ENCODE data around the gene LAMB1. TPM values are rescaled to one million over a fixed set of nuclear protein-coding genes. Genes with fewer than 3 reads are reported as not detected.

LAMB1 gene
- total RNA-seq, 1 experiment from 2014 or later: 169 TPM

- no peaks in the 10 kb centered on the region for H3K27me3 ChIP-seq (replicated peaks; ENCODE audit: insufficient read depth, low read depth, low read length, poor library complexity)
- H3K4me1 ChIP-seq (ENCODE audit: insufficient read depth, low read length, poor library complexity, severe bottlenecking): no peaks in the 10 kb centered on the region
- POLR2A ChIA-PET (ENCODE audit: low non-redundant PET): no interaction called here
- no peak overlapping the region for H3K4me3 ChIP-seq (ENCODE audit: low read depth, low read length, poor library complexity, severe bottlenecking)
- intact Hi-C loops (cut with micrococcal nuclease; ENCODE audit: unreplicated experiment): no loop called here
- no TSS peak for BruUV-seq (replicated peaks)
- no peak overlapping the region for H3K27ac ChIP-seq (ENCODE audit: low read depth, low read length, poor library complexity, severe bottlenecking)
- TF ChIP-seq EZH2 (IDR thresholded peaks at IDR 0.05; ENCODE audit: borderline replicate concordance, low read depth, low read length, poor library complexity, severe bottlenecking) (no peak), CTCF (conservative IDR thresholded peaks at IDR 0.05; ENCODE audit: low read depth, low read length) (no peak)
- no peaks in the 10 kb centered on the region for H3K36me3 ChIP-seq (ENCODE audit: insufficient read depth, low read length, poor library complexity, severe bottlenecking)
- H3K9me3 ChIP-seq (ENCODE audit: low read depth, low read length, poor library complexity, severe bottlenecking): no peaks in the 10 kb centered on the region
- no peak for DNase-seq (ENCODE audit: low spot score)
- CTCF ChIA-PET: no interaction called here
Measured at GRCh38 chr7:108048422-108048821, 45.5 kb upstream of the LAMB1 start.

GRCh38 chr7:108046952-108047506, 44.1 kb upstream of the LAMB1 start:
- Histone ChIP-seq H3K27me3 (replicated peaks; ENCODE audit: insufficient read depth, low read depth, low read length, poor library complexity) (no peaks in the 10 kb centered on the region), H3K27ac (ENCODE audit: low read depth, low read length, poor library complexity, severe bottlenecking) (no peak overlapping the region), H3K9me3 (ENCODE audit: low read depth, low read length, poor library complexity, severe bottlenecking) (no peaks in the 10 kb centered on the region), H3K4me1 (ENCODE audit: insufficient read depth, low read length, poor library complexity, severe bottlenecking) (no peaks in the 10 kb centered on the region), H3K36me3 (ENCODE audit: insufficient read depth, low read length, poor library complexity, severe bottlenecking) (no peaks in the 10 kb centered on the region), H3K4me3 (ENCODE audit: low read depth, low read length, poor library complexity, severe bottlenecking) (no peak overlapping the region)
- ChIA-PET POLR2A (ENCODE audit: low non-redundant PET) (interaction anchor here (0.5 kb wide), 1 partner anchor 75 kb away, joined by 8 read pairs; no protein-coding TSS in a partner anchor), CTCF (no interaction called here)
- TF ChIP-seq CTCF (conservative IDR thresholded peaks at IDR 0.05; ENCODE audit: low read depth, low read length) (no peak), EZH2 (IDR thresholded peaks at IDR 0.05; ENCODE audit: borderline replicate concordance, low read depth, low read length, poor library complexity, severe bottlenecking) (no peak)
- no TSS peak for BruUV-seq (replicated peaks)
- intact Hi-C loops (cut with micrococcal nuclease; ENCODE audit: unreplicated experiment): no loop called here
- DNase-seq (ENCODE audit: low spot score): no peak

GRCh38 chr7:108045669-108046068, 42.7 kb upstream of the LAMB1 start:
- CTCF ChIA-PET: no interaction called here

More at GRCh38 chr7:108045669-108046068, 42.7 kb upstream of the LAMB1 start:
- TF ChIP-seq EZH2 (IDR thresholded peaks at IDR 0.05; ENCODE audit: borderline replicate concordance, low read depth, low read length, poor library complexity, severe bottlenecking) (no peak), CTCF (conservative IDR thresholded peaks at IDR 0.05; ENCODE audit: low read depth, low read length) (no peak)
- Histone ChIP-seq H3K27me3 (replicated peaks; ENCODE audit: insufficient read depth, low read depth, low read length, poor library complexity) (no peaks in the 10 kb centered on the region), H3K36me3 (ENCODE audit: insufficient read depth, low read length, poor library complexity, severe bottlenecking) (no peaks in the 10 kb centered on the region), H3K4me1 (ENCODE audit: insufficient read depth, low read length, poor library complexity, severe bottlenecking) (no peaks in the 10 kb centered on the region), H3K27ac (ENCODE audit: low read depth, low read length, poor library complexity, severe bottlenecking) (no peak overlapping the region), H3K9me3 (ENCODE audit: low read depth, low read length, poor library complexity, severe bottlenecking) (no peaks in the 10 kb centered on the region), H3K4me3 (ENCODE audit: low read depth, low read length, poor library complexity, severe bottlenecking) (no peak overlapping the region)
- DNase-seq (ENCODE audit: low spot score): no peak
- no TSS peak for BruUV-seq (replicated peaks)
- POLR2A ChIA-PET (ENCODE audit: low non-redundant PET): no interaction called here
- intact Hi-C loops (cut with micrococcal nuclease; ENCODE audit: unreplicated experiment): no loop called here
